Suprapubic skin (tissue), 4 donors: ENCODE data around the gene TAF11L13. TPM values are rescaled to one million over a fixed set of nuclear protein-coding genes. Genes with fewer than 3 reads are reported as not detected.

ENCODE experiments used
- DNase-seq, 2 donors: peaks; one replicate each; pipeline ENCODE4 v3.0.0-alpha.2; 2019; ENCODE audit warnings: low spot score in 2 of 2
- H3K27ac ChIP-seq: fragments of 200-600 bp; sonication (generic); one replicate; pipeline ENCODE4 v1.5.1; 2019
- H3K27me3 ChIP-seq: fragments of 200-600 bp; sonication (generic); one replicate; pipeline ENCODE4 v1.5.1; 2019
- H3K36me3 ChIP-seq: fragments of 200-600 bp; sonication (generic); one replicate; pipeline ENCODE4 v1.5.1; 2019
- H3K4me1 ChIP-seq: fragments of 200-600 bp; sonication (generic); one replicate; pipeline ENCODE4 v1.5.1; 2019
- H3K4me3 ChIP-seq: fragments of 200-600 bp; sonication (generic); one replicate; pipeline ENCODE4 v1.5.1; 2019; ENCODE audit warnings: mild to moderate bottlenecking
- H3K9me3 ChIP-seq: fragments of 200-600 bp; sonication (generic); one replicate; pipeline ENCODE4 v1.5.1; 2019
- EP300 ChIP-seq: sonication (generic); formaldehyde crosslinking; IDR thresholded peaks from one replicate; pipeline ENCODE4 v1.6.1; 2017; ENCODE audit warnings: antibody characterized with exemption
- POLR2A ChIP-seq, 2 donors: fragments of 450-650 bp; IDR thresholded peaks; one replicate each; pipeline ENCODE4 v1.6.1; 2017; ENCODE audit warnings: antibody characterized with exemption in 2 of 2, mild to moderate bottlenecking in 2 of 2, moderate library complexity in 2 of 2
- POLR2AphosphoS5 ChIP-seq, 3 donors: sonication (generic); formaldehyde crosslinking; IDR thresholded peaks; one replicate each; pipeline ENCODE4 v1.6.1; 2017; ENCODE audit warnings: antibody characterized with exemption in 3 of 3
- WGBS: methylation state at CpG from one replicate; pipeline ENCODE4 v1.1.5; 2018; 5-methylcytosine and 5-hydroxymethylcytosine counted together
- total RNA-seq, 4 donors: library from RNA; depleted of rRNA; stranded (reverse); fragments of >200 nt; gene quantifications; one replicate each; pipeline ENCODE4 v1.1.0, GENCODE V29; 2016
- TF ChIP-seq, protein P1 (sequence below), 2 donors: fragments of 200-600 bp in 1 of 2; fragments of 450-650 bp in 1 of 2; sonication (generic) in 1 of 2; IDR thresholded peaks; one replicate each; pipeline ENCODE4 v1.5.1; 2016 to 2019; ENCODE audit warnings: antibody characterized with exemption in 2 of 2, mild to moderate bottlenecking in 1 of 2, moderate library complexity in 1 of 2

Gene TAF11L13
- total RNA-seq, 4 donors from 2014 or later: not detected

DNA sequence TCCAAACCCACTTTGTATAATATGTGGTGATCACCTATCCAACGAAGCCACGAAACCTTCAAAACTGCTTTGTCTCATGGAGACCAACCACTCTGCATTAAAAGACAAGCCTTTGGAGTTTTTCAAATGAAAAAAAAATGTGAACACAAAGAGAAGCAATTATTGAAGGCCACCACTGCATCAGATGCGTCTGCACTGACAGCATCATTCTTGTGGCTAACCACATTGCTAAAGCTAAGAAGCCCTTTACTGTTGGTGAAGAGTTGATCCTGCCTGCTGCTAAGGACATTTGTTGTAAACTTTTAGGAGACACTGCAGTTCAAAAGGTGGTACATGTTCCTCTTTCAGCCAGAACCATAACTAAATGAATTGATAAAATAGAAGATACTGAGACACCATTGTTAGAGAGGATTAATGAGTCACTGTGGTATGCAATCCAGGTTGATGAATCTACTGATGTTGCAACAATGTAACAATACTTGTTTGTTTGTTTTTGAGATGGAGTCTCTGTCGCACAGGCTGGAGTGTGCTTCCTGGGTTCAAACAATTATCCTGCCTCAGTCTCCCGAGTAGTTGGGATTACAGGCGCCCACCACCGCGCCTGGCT lies 47.8 kb downstream of the TAF11L13 start:
- Histone ChIP-seq H3K4me3 (no peak overlapping the region), H3K4me1 (no peaks in the 10 kb centered on the region), H3K27me3 (no peaks in the 10 kb centered on the region), H3K36me3 (no peaks in the 10 kb centered on the region), H3K9me3 (no peaks in the 10 kb centered on the region), H3K27ac (no peak overlapping the region)
- 81% methylated on average over 8 of the region's 8 CpGs for WGBS
- TF ChIP-seq POLR2A (IDR thresholded peaks at IDR 0.05): no peak
- TF ChIP-seq EP300: no peak
- TF ChIP-seq POLR2AphosphoS5 (IDR thresholded peaks at IDR 0.05): no peak
- TF ChIP-seq, protein P1, sequence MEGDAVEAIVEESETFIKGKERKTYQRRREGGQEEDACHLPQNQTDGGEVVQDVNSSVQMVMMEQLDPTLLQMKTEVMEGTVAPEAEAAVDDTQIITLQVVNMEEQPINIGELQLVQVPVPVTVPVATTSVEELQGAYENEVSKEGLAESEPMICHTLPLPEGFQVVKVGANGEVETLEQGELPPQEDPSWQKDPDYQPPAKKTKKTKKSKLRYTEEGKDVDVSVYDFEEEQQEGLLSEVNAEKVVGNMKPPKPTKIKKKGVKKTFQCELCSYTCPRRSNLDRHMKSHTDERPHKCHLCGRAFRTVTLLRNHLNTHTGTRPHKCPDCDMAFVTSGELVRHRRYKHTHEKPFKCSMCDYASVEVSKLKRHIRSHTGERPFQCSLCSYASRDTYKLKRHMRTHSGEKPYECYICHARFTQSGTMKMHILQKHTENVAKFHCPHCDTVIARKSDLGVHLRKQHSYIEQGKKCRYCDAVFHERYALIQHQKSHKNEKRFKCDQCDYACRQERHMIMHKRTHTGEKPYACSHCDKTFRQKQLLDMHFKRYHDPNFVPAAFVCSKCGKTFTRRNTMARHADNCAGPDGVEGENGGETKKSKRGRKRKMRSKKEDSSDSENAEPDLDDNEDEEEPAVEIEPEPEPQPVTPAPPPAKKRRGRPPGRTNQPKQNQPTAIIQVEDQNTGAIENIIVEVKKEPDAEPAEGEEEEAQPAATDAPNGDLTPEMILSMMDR (IDR thresholded peaks at IDR 0.05): no peak
- DNase-seq: no peak

DNA sequence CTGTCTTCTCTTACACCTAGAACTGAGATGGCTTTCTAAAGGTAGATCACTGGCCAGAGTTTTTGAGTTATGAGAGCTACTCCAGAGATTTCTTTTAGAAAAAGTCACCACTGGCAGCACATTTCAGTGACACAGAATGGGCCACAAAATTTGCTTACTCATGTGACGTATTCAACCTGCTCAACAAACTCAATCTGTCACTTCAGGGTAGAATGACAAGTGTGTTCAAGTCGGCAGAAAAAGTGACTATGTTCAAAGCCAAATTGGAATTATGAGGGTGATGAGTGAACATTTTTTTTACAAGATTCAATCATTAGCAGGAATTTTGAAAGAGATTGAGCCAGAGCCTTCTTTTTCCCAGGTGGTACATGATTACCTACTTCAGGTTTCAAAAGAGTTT lies 48.8 kb downstream of the TAF11L13 start:
- Histone ChIP-seq H3K4me1 (no peaks in the 10 kb centered on the region), H3K36me3 (no peaks in the 10 kb centered on the region), H3K4me3 (no peak overlapping the region), H3K27me3 (no peaks in the 10 kb centered on the region), H3K9me3 (no peaks in the 10 kb centered on the region), H3K27ac (no peak overlapping the region)
- 61% methylated on average over 2 of the region's 2 CpGs for WGBS
- no peak for TF ChIP-seq POLR2A (IDR thresholded peaks at IDR 0.05)
- no peak for DNase-seq

Other genes starting within 250 kb of the TAF11L13 start
- not detected for gene TAF11L2, start 133.9 kb upstream of the TAF11L13 start, total RNA-seq
- gene TAF11L3, start 113.7 kb upstream of the TAF11L13 start, total RNA-seq: not detected
- not detected for gene TAF11L4, start 110.3 kb upstream of the TAF11L13 start, total RNA-seq
- not detected for gene TAF11L5, start 106.9 kb upstream of the TAF11L13 start, total RNA-seq
- gene TAF11L6, start 103.4 kb upstream of the TAF11L13 start, total RNA-seq: not detected
- not detected for gene TAF11L7, start 46.3 kb upstream of the TAF11L13 start, total RNA-seq
- not detected for gene TAF11L8, start 41.1 kb upstream of the TAF11L13 start, total RNA-seq
- not detected for gene TAF11L9, start 37.7 kb upstream of the TAF11L13 start, total RNA-seq
- not detected for gene TAF11L10, start 34.3 kb upstream of the TAF11L13 start, total RNA-seq
- not detected for gene TAF11L11, start 27.9 kb upstream of the TAF11L13 start, total RNA-seq
- gene TAF11L12, start 21.7 kb upstream of the TAF11L13 start, total RNA-seq: not detected
- gene TAF11L14, start 2.4 kb downstream of the TAF11L13 start, total RNA-seq: not detected